ENCODE data around the gene IL23R. TPM values are rescaled to one million over a fixed set of nuclear protein-coding genes. Genes with fewer than 3 reads are reported as not detected.
A peak's percentile ranks its signal among the peaks of the same experiment; 100 is the strongest.
"Not testable (repeated sequence)": the region's sequence is repeated elsewhere in the genome, so short reads cannot be mapped to it uniquely, and the experiment has no call there.

IL23R gene
- total RNA-seq, 2 experiments from 2014 or later: 0.48 to 0.57 TPM

- no peak for DNase-seq
- no peaks in the 10 kb centered on the region for H3K9me3 Mint-ChIP-seq
- H3K27ac Mint-ChIP-seq: no peak overlapping the region
- no peak overlapping the region for H3K4me3 Mint-ChIP-seq
- ChIA-PET POLR2A (no interaction called here), CTCF (no interaction called here)
- H3K36me3 Mint-ChIP-seq (ENCODE audit: low read depth): no peaks in the 10 kb centered on the region
- H3K4me1 Mint-ChIP-seq: peaks cover 31% of the 10 kb centered on the region
- H3K27me3 Mint-ChIP-seq: peaks cover 3% of the 10 kb centered on the region
These were observed 27.3 kb upstream of the IL23R start for GRCh38 chr1:67138813-67139499.

GRCh38 chr1:67140460-67140859, 25.8 kb upstream of the IL23R start:
- Mint-ChIP-seq H3K4me1 (peaks cover 26% of the 10 kb centered on the region), H3K36me3 (ENCODE audit: low read depth) (no peaks in the 10 kb centered on the region), H3K9me3 (no peaks in the 10 kb centered on the region), H3K27me3 (peaks cover 1% of the 10 kb centered on the region), H3K4me3 (no peak overlapping the region), H3K27ac (no peak overlapping the region)
- CTCF ChIA-PET: interaction anchor here (1.0 kb wide), 1 partner anchor 9 kb away, joined by 3 read pairs; no protein-coding TSS in a partner anchor
- POLR2A ChIA-PET: no interaction called here
- no peak for DNase-seq

GRCh38 chr1:67141832-67142231, 24.4 kb upstream of the IL23R start:
- H3K4me1 Mint-ChIP-seq: peaks cover 37% of the 10 kb centered on the region
- POLR2A ChIA-PET: not testable (repeated sequence)
- CTCF ChIA-PET: interaction anchor here (1.1 kb wide), 1 partner anchor 145 kb away, joined by 3 read pairs; no protein-coding TSS in a partner anchor

GRCh38 chr1:67142931-67143330, 23.3 kb upstream of the IL23R start:
- no peak overlapping the region for H3K4me3 Mint-ChIP-seq
- peaks cover 37% of the 10 kb centered on the region for H3K4me1 Mint-ChIP-seq
- H3K9me3 Mint-ChIP-seq: no peaks in the 10 kb centered on the region
- no peaks in the 10 kb centered on the region for H3K36me3 Mint-ChIP-seq (ENCODE audit: low read depth)
- H3K27ac Mint-ChIP-seq: peak overlapping the region; percentile 63
- no peak for DNase-seq
- CTCF ChIA-PET: interaction anchor here (1.6 kb wide), 1 partner anchor 68 kb away, joined by 8 read pairs; no protein-coding TSS in a partner anchor
- H3K27me3 Mint-ChIP-seq: no peaks in the 10 kb centered on the region
- POLR2A ChIA-PET: no interaction called here

More at GRCh38 chr1:67141832-67142231, 24.4 kb upstream of the IL23R start:
- not testable (repeated sequence) for H3K27ac Mint-ChIP-seq; DNase-seq; H3K9me3 Mint-ChIP-seq; H3K36me3 Mint-ChIP-seq (ENCODE audit: low read depth); H3K27me3 Mint-ChIP-seq; H3K4me3 Mint-ChIP-seq

GRCh38 chr1:67143966-67144365, 22.3 kb upstream of the IL23R start:
- Mint-ChIP-seq H3K4me1 (peaks cover 41% of the 10 kb centered on the region), H3K36me3 (ENCODE audit: low read depth) (no peaks in the 10 kb centered on the region), H3K9me3 (no peaks in the 10 kb centered on the region), H3K27ac (no peak overlapping the region), H3K27me3 (no peaks in the 10 kb centered on the region), H3K4me3 (no peak overlapping the region)
- POLR2A ChIA-PET: interaction anchor here (1.0 kb wide), 1 partner anchor 67 kb away, joined by 17 read pairs; no protein-coding TSS in a partner anchor
- CTCF ChIA-PET: interaction anchor here (0.6 to 2.7 kb wide), 8 partner anchors 10 to 148 kb away, joined by 3 to 12 read pairs (median 4); no protein-coding TSS in a partner anchor
- no peak for DNase-seq

- no peak overlapping the region for H3K27ac Mint-ChIP-seq
- H3K9me3 Mint-ChIP-seq: no peaks in the 10 kb centered on the region
- ChIA-PET CTCF (interaction anchor here (0.8 to 2.7 kb wide), 7 partner anchors 9 to 149 kb away, joined by 3 to 12 read pairs (median 5); no protein-coding TSS in a partner anchor), POLR2A (interaction anchor here (1.0 kb wide), 1 partner anchor 67 kb away, joined by 17 read pairs; no protein-coding TSS in a partner anchor)
- no peak overlapping the region for H3K4me3 Mint-ChIP-seq
- no peaks in the 10 kb centered on the region for H3K27me3 Mint-ChIP-seq
- peaks cover 45% of the 10 kb centered on the region for H3K4me1 Mint-ChIP-seq
- peak; percentile 35 for DNase-seq
- H3K36me3 Mint-ChIP-seq (ENCODE audit: low read depth): no peaks in the 10 kb centered on the region
These were observed 21.6 kb upstream of the IL23R start for GRCh38 chr1:67144696-67145095.

GRCh38 chr1:67146101-67146500, 20.2 kb upstream of the IL23R start:
- peaks cover 47% of the 10 kb centered on the region for H3K4me1 Mint-ChIP-seq
- POLR2A ChIA-PET: no interaction called here
- no peak overlapping the region for H3K4me3 Mint-ChIP-seq
- H3K9me3 Mint-ChIP-seq: no peaks in the 10 kb centered on the region
- CTCF ChIA-PET: interaction anchor here (1.0 to 2.7 kb wide), 3 partner anchors 16 to 65 kb away, joined by 3 to 9 read pairs (median 3); no protein-coding TSS in a partner anchor
- H3K36me3 Mint-ChIP-seq (ENCODE audit: low read depth): no peaks in the 10 kb centered on the region
- H3K27ac Mint-ChIP-seq: no peak overlapping the region
- no peaks in the 10 kb centered on the region for H3K27me3 Mint-ChIP-seq
- no peak for DNase-seq

- Mint-ChIP-seq H3K4me1 (peaks cover 50% of the 10 kb centered on the region), H3K4me3 (no peak overlapping the region), H3K9me3 (no peaks in the 10 kb centered on the region), H3K27ac (no peak overlapping the region), H3K27me3 (peaks cover under 1% of the 10 kb centered on the region), H3K36me3 (ENCODE audit: low read depth) (no peaks in the 10 kb centered on the region)
- POLR2A ChIA-PET: no interaction called here
- DNase-seq: no peak
- CTCF ChIA-PET: interaction anchor here (1.0 to 1.3 kb wide), 2 partner anchors 17 to 65 kb away, joined by 3 read pairs; no protein-coding TSS in a partner anchor
These were observed 19.7 kb upstream of the IL23R start for GRCh38 chr1:67146539-67146938.

GRCh38 chr1:67147973-67148372, 18.3 kb upstream of the IL23R start:
- H3K4me3 Mint-ChIP-seq; DNase-seq; H3K27ac Mint-ChIP-seq; H3K9me3 Mint-ChIP-seq; POLR2A ChIA-PET; H3K36me3 Mint-ChIP-seq (ENCODE audit: low read depth): not testable (repeated sequence)
- CTCF ChIA-PET: interaction anchor here (0.6 to 2.8 kb wide), 14 partner anchors 11 to 181 kb away, joined by 3 to 35 read pairs (median 4); no protein-coding TSS in a partner anchor
- Mint-ChIP-seq H3K4me1 (peaks cover 41% of the 10 kb centered on the region), H3K27me3 (peaks cover 15% of the 10 kb centered on the region)

- H3K4me1 Mint-ChIP-seq: peaks cover 34% of the 10 kb centered on the region
- ChIA-PET CTCF (interaction anchor here (0.6 to 2.8 kb wide), 20 partner anchors 8 to 383 kb away, joined by 3 to 35 read pairs (median 4); no protein-coding TSS in a partner anchor), POLR2A (no interaction called here)
- no peak overlapping the region for H3K27ac Mint-ChIP-seq
- peaks cover 20% of the 10 kb centered on the region for H3K27me3 Mint-ChIP-seq
- no peak overlapping the region for H3K4me3 Mint-ChIP-seq
- no peaks in the 10 kb centered on the region for H3K36me3 Mint-ChIP-seq (ENCODE audit: low read depth)
- no peaks in the 10 kb centered on the region for H3K9me3 Mint-ChIP-seq
- no peak for DNase-seq
These were observed 17.6 kb upstream of the IL23R start for GRCh38 chr1:67148516-67149178.

- no peak overlapping the region for H3K27ac Mint-ChIP-seq
- no peaks in the 10 kb centered on the region for H3K9me3 Mint-ChIP-seq
- no peak overlapping the region for H3K4me3 Mint-ChIP-seq
- H3K4me1 Mint-ChIP-seq: peaks cover 29% of the 10 kb centered on the region
- peak; percentile 70 for DNase-seq
- CTCF ChIA-PET: interaction anchor here (0.6 to 2.8 kb wide), 23 partner anchors 7 to 391 kb away, joined by 3 to 35 read pairs (median 4); partner anchors contain the start of genes DNAI4 and MIER1
- POLR2A ChIA-PET: interaction anchor here (0.6 kb wide), 1 partner anchor 13 kb away, joined by 3 read pairs; no protein-coding TSS in a partner anchor
- peaks cover 24% of the 10 kb centered on the region for H3K27me3 Mint-ChIP-seq
- no peaks in the 10 kb centered on the region for H3K36me3 Mint-ChIP-seq (ENCODE audit: low read depth)
These were observed 17.0 kb upstream of the IL23R start for GRCh38 chr1:67149179-67149770.

GRCh38 chr1:67150931-67151330, 15.3 kb upstream of the IL23R start:
- POLR2A ChIA-PET: no interaction called here
- Mint-ChIP-seq H3K4me1 (peaks cover 23% of the 10 kb centered on the region), H3K4me3 (no peak overlapping the region), H3K36me3 (ENCODE audit: low read depth) (no peaks in the 10 kb centered on the region), H3K9me3 (no peaks in the 10 kb centered on the region), H3K27ac (no peak overlapping the region), H3K27me3 (peaks cover 24% of the 10 kb centered on the region)
- no peak for DNase-seq
- CTCF ChIA-PET: interaction anchor here (0.6 to 0.8 kb wide), 3 partner anchors 74 to 479 kb away, joined by 3 to 4 read pairs (median 3); no protein-coding TSS in a partner anchor

Data from activated CD4-positive, alpha-beta T cell treated with anti-CD3 and anti-CD28 coated beads, Interleukin-2, amount 10 ng/mL, durations not matched to agents 7 days and 5 days (primary cell).